Measurements from ENCODE around the gene FARP1.

GRCh38 chr13:98423417-98423816 lies 280.5 kb downstream of the FARP1 start:
- TF ChIP-seq WT1 (tag by site-specific recombination; IDR thresholded peaks at IDR 0.05) (no peak), TCF7L2 (IDR thresholded peaks at IDR 0.05; ENCODE audit: borderline replicate concordance, low read depth, low read length) (no peak)
- TF ChIP-seq, protein P1, sequence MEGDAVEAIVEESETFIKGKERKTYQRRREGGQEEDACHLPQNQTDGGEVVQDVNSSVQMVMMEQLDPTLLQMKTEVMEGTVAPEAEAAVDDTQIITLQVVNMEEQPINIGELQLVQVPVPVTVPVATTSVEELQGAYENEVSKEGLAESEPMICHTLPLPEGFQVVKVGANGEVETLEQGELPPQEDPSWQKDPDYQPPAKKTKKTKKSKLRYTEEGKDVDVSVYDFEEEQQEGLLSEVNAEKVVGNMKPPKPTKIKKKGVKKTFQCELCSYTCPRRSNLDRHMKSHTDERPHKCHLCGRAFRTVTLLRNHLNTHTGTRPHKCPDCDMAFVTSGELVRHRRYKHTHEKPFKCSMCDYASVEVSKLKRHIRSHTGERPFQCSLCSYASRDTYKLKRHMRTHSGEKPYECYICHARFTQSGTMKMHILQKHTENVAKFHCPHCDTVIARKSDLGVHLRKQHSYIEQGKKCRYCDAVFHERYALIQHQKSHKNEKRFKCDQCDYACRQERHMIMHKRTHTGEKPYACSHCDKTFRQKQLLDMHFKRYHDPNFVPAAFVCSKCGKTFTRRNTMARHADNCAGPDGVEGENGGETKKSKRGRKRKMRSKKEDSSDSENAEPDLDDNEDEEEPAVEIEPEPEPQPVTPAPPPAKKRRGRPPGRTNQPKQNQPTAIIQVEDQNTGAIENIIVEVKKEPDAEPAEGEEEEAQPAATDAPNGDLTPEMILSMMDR (tag by site-specific recombination; IDR thresholded peaks at IDR 0.05): no peak
